Measurements from ENCODE around the gene RPS6KA2. TPM values are rescaled to one million over a fixed set of nuclear protein-coding genes. Genes with fewer than 3 reads are reported as not detected.

RPS6KA2 gene
- total RNA-seq, 2 experiments from 2014 or later: 18.9 to 19.1 TPM

GRCh38 chr6:166382933-166383801, 243.9 kb downstream of the RPS6KA2 start, which contains the start of gene MPC1:
TSS of gene MPC1 (minus strand) at chr6:166382940. CDS start at chr6:166382876, 64 bp downstream.
- Mint-ChIP-seq H3K36me3 (ENCODE audit: low read depth) (no peaks in the 10 kb centered on the region), H3K9me3 (no peaks in the 10 kb centered on the region), H3K27ac (peak within 1 kb of the TSS; percentile 50), H3K4me1 (ENCODE audit: low read depth) (peaks cover 5% of the 10 kb centered on the region), H3K4me3 (peak within 1 kb of the TSS; percentile 85), H3K27me3 (ENCODE audit: low read depth) (no peaks in the 10 kb centered on the region)
- intact Hi-C loops (cut with micrococcal nuclease): loop anchor here (1.0 to 10.0 kb wide), 8 partner anchors 32 to 616 kb away; partner anchors contain the start of genes CEP43, RNASET2, RPS6KA2 and TBXT
- CTCF ChIA-PET: interaction anchor here (0.6 kb wide), 1 partner anchor 17 kb away, joined by 3 read pairs; no protein-coding TSS in a partner anchor
- DNase-seq: peak; percentile 94

- CTCF ChIA-PET: no interaction called here
- H3K36me3 Mint-ChIP-seq (ENCODE audit: low read depth): no peaks in the 10 kb centered on the region
- intact Hi-C loops (cut with micrococcal nuclease): loop anchor here (2.0 to 10.0 kb wide), 3 partner anchors 218 to 616 kb away; partner anchors contain the start of genes CEP43, RNASET2 and TBXT
- no peaks in the 10 kb centered on the region for H3K27me3 Mint-ChIP-seq (ENCODE audit: low read depth)
- H3K4me3 Mint-ChIP-seq: peak overlapping the region; percentile 85
- DNase-seq: no peak
- peak overlapping the region; percentile 30 for H3K27ac Mint-ChIP-seq
- no peaks in the 10 kb centered on the region for H3K9me3 Mint-ChIP-seq
- H3K4me1 Mint-ChIP-seq (ENCODE audit: low read depth): peaks cover 5% of the 10 kb centered on the region
Observed at GRCh38 chr6:166382500-166382932, 244.5 kb downstream of the RPS6KA2 start.

GRCh38 chr6:166381733-166382499, 245.1 kb downstream of the RPS6KA2 start:
- Mint-ChIP-seq H3K27ac (peak overlapping the region; percentile 50), H3K4me3 (peak overlapping the region; percentile 85), H3K27me3 (ENCODE audit: low read depth) (no peaks in the 10 kb centered on the region), H3K9me3 (no peaks in the 10 kb centered on the region), H3K36me3 (ENCODE audit: low read depth) (no peaks in the 10 kb centered on the region), H3K4me1 (ENCODE audit: low read depth) (peaks cover 5% of the 10 kb centered on the region)
- DNase-seq: peak; percentile 80
- CTCF ChIA-PET: interaction anchor here (0.7 to 2.4 kb wide), 21 partner anchors 18 to 341 kb away, joined by 3 to 17 read pairs (median 5); partner anchors contain the start of gene PRR18
- intact Hi-C loops (cut with micrococcal nuclease): loop anchor here (1.0 to 10.0 kb wide), 4 partner anchors 69 to 617 kb away; partner anchors contain the start of genes CEP43, RNASET2 and TBXT

GRCh38 chr6:166381381-166381732, 245.7 kb downstream of the RPS6KA2 start:
- CTCF ChIA-PET: interaction anchor here (0.7 to 2.4 kb wide), 22 partner anchors 19 to 341 kb away, joined by 3 to 17 read pairs (median 4); partner anchors contain the start of gene PRR18
- intact Hi-C loops (cut with micrococcal nuclease): loop anchor here (1.0 to 10.0 kb wide), 2 partner anchors 68 to 217 kb away; partner anchors contain the start of gene TBXT
- peak overlapping the region; percentile 85 for H3K4me3 Mint-ChIP-seq
- H3K27ac Mint-ChIP-seq: peak overlapping the region; percentile 50
- H3K27me3 Mint-ChIP-seq (ENCODE audit: low read depth): no peaks in the 10 kb centered on the region
- H3K36me3 Mint-ChIP-seq (ENCODE audit: low read depth): no peaks in the 10 kb centered on the region
- H3K4me1 Mint-ChIP-seq (ENCODE audit: low read depth): peaks cover 5% of the 10 kb centered on the region
- DNase-seq: no peak
- H3K9me3 Mint-ChIP-seq: no peaks in the 10 kb centered on the region

GRCh38 chr6:166379800-166380199, 247.3 kb downstream of the RPS6KA2 start:
- intact Hi-C loops (cut with micrococcal nuclease): loop anchor here (10.0 kb wide), 1 partner anchor 215 kb away; the partner anchor contains the start of gene TBXT
- Mint-ChIP-seq H3K36me3 (ENCODE audit: low read depth) (no peaks in the 10 kb centered on the region), H3K4me3 (no peak overlapping the region), H3K9me3 (no peaks in the 10 kb centered on the region), H3K27me3 (ENCODE audit: low read depth) (no peaks in the 10 kb centered on the region), H3K4me1 (ENCODE audit: low read depth) (peaks cover 5% of the 10 kb centered on the region), H3K27ac (no peak overlapping the region)
- no peak for DNase-seq
- CTCF ChIA-PET: interaction anchor here (1.9 to 3.0 kb wide), 3 partner anchors 21 to 105 kb away, joined by 8 to 17 read pairs (median 14); no protein-coding TSS in a partner anchor

GRCh38 chr6:166379103-166379586, 247.9 kb downstream of the RPS6KA2 start:
- CTCF ChIA-PET: interaction anchor here (1.8 to 3.0 kb wide), 3 partner anchors 22 to 104 kb away, joined by 8 to 14 read pairs (median 13); no protein-coding TSS in a partner anchor
- H3K4me3 Mint-ChIP-seq: no peak overlapping the region
- DNase-seq: no peak
- intact Hi-C loops (cut with micrococcal nuclease): no loop called here
- no peak overlapping the region for H3K27ac Mint-ChIP-seq
- no peaks in the 10 kb centered on the region for H3K36me3 Mint-ChIP-seq (ENCODE audit: low read depth)
- no peaks in the 10 kb centered on the region for H3K9me3 Mint-ChIP-seq
- no peaks in the 10 kb centered on the region for H3K27me3 Mint-ChIP-seq (ENCODE audit: low read depth)
- H3K4me1 Mint-ChIP-seq (ENCODE audit: low read depth): peaks cover 3% of the 10 kb centered on the region

- Mint-ChIP-seq H3K4me3 (no peak overlapping the region), H3K27ac (no peak overlapping the region), H3K4me1 (ENCODE audit: low read depth) (peaks cover 3% of the 10 kb centered on the region), H3K36me3 (ENCODE audit: low read depth) (no peaks in the 10 kb centered on the region), H3K27me3 (ENCODE audit: low read depth) (no peaks in the 10 kb centered on the region), H3K9me3 (no peaks in the 10 kb centered on the region)
- intact Hi-C loops (cut with micrococcal nuclease): no loop called here
- no peak for DNase-seq
- CTCF ChIA-PET: interaction anchor here (0.9 to 3.0 kb wide), 4 partner anchors 23 to 68 kb away, joined by 3 to 14 read pairs (median 8); no protein-coding TSS in a partner anchor
Observed at GRCh38 chr6:166377721-166378120, 249.3 kb downstream of the RPS6KA2 start.

GRCh38 chr6:166375013-166375412, 252.0 kb downstream of the RPS6KA2 start:
- CTCF ChIA-PET: interaction anchor here (0.6 kb wide), 1 partner anchor 112 kb away, joined by 3 read pairs; no protein-coding TSS in a partner anchor
- no peak overlapping the region for H3K4me3 Mint-ChIP-seq
- H3K27ac Mint-ChIP-seq: no peak overlapping the region
- H3K4me1 Mint-ChIP-seq (ENCODE audit: low read depth): no peaks in the 10 kb centered on the region
- H3K27me3 Mint-ChIP-seq (ENCODE audit: low read depth): no peaks in the 10 kb centered on the region
- no peak for DNase-seq
- no peaks in the 10 kb centered on the region for H3K9me3 Mint-ChIP-seq
- no peaks in the 10 kb centered on the region for H3K36me3 Mint-ChIP-seq (ENCODE audit: low read depth)
- intact Hi-C loops (cut with micrococcal nuclease): no loop called here

- CTCF ChIA-PET: no interaction called here
- Mint-ChIP-seq H3K4me3 (no peak overlapping the region), H3K36me3 (ENCODE audit: low read depth) (peaks cover 5% of the 10 kb centered on the region), H3K9me3 (no peaks in the 10 kb centered on the region), H3K4me1 (ENCODE audit: low read depth) (no peaks in the 10 kb centered on the region), H3K27me3 (ENCODE audit: low read depth) (no peaks in the 10 kb centered on the region), H3K27ac (no peak overlapping the region)
- intact Hi-C loops (cut with micrococcal nuclease): no loop called here
- DNase-seq: no peak
Observed at GRCh38 chr6:166370489-166370888, 256.6 kb downstream of the RPS6KA2 start.

GRCh38 chr6:166369782-166370181, 257.3 kb downstream of the RPS6KA2 start:
- DNase-seq: no peak
- Mint-ChIP-seq H3K4me3 (no peak overlapping the region), H3K27ac (no peak overlapping the region), H3K27me3 (ENCODE audit: low read depth) (no peaks in the 10 kb centered on the region), H3K36me3 (ENCODE audit: low read depth) (peaks cover 5% of the 10 kb centered on the region), H3K4me1 (ENCODE audit: low read depth) (no peaks in the 10 kb centered on the region), H3K9me3 (no peaks in the 10 kb centered on the region)
- intact Hi-C loops (cut with micrococcal nuclease): no loop called here
- CTCF ChIA-PET: no interaction called here

GRCh38 chr6:166366921-166367320, 260.1 kb downstream of the RPS6KA2 start:
- Mint-ChIP-seq H3K9me3 (no peaks in the 10 kb centered on the region), H3K4me1 (ENCODE audit: low read depth) (no peaks in the 10 kb centered on the region), H3K4me3 (no peak overlapping the region), H3K36me3 (ENCODE audit: low read depth) (peaks cover 17% of the 10 kb centered on the region), H3K27me3 (ENCODE audit: low read depth) (no peaks in the 10 kb centered on the region), H3K27ac (no peak overlapping the region)
- CTCF ChIA-PET: no interaction called here
- DNase-seq: no peak
- intact Hi-C loops (cut with micrococcal nuclease): no loop called here

Measured in activated naive CD4-positive, alpha-beta T cell treated with anti-CD3 and anti-CD28 coated beads for 36 hours (primary cell).